ENCODE results near the gene VIT.

Gene VIT

GRCh38 chr2:36773947-36774346, 77.4 kb downstream of the VIT start:
- no peak for DNase-seq

GRCh38 chr2:36775261-36775660, 78.8 kb downstream of the VIT start:
- DNase-seq: no peak

GRCh38 chr2:36775806-36776205, 79.3 kb downstream of the VIT start:
- DNase-seq: no peak

- DNase-seq: no peak
Measured at GRCh38 chr2:36777272-36777671, 80.8 kb downstream of the VIT start.

GRCh38 chr2:36777788-36778187, 81.3 kb downstream of the VIT start:
- DNase-seq: no peak

- no peak for DNase-seq
Measured at GRCh38 chr2:36779462-36779861, 83.0 kb downstream of the VIT start.

GRCh38 chr2:36780231-36780839, 83.8 kb downstream of the VIT start:
- DNase-seq: peak; percentile 40

- no peak for DNase-seq
Measured at GRCh38 chr2:36781907-36782720, 85.6 kb downstream of the VIT start.

- no peak for DNase-seq
Measured at GRCh38 chr2:36783246-36783645, 86.7 kb downstream of the VIT start.

GRCh38 chr2:36785179-36785795, 88.8 kb downstream of the VIT start:
- DNase-seq: peak; percentile 63

GRCh38 chr2:36789181-36789804, 92.8 kb downstream of the VIT start:
- DNase-seq: no peak

- DNase-seq: no peak
Measured at GRCh38 chr2:36792951-36793350, 96.4 kb downstream of the VIT start.

- DNase-seq: no peak
Measured at GRCh38 chr2:36797324-36798070, 101.0 kb downstream of the VIT start.

GRCh38 chr2:36798724-36799123, 102.2 kb downstream of the VIT start:
- no peak for DNase-seq

GRCh38 chr2:36800381-36800780, 103.9 kb downstream of the VIT start:
- no peak for DNase-seq

GRCh38 chr2:36801088-36801487, 104.6 kb downstream of the VIT start:
- no peak for DNase-seq

- DNase-seq: no peak
Measured at GRCh38 chr2:36802952-36803351, 106.4 kb downstream of the VIT start.

- no peak for DNase-seq
Measured at GRCh38 chr2:36805635-36806224, 109.2 kb downstream of the VIT start.

GRCh38 chr2:36807223-36807886, 110.8 kb downstream of the VIT start:
- DNase-seq: no peak

GRCh38 chr2:36808386-36809068, 112.0 kb downstream of the VIT start:
- DNase-seq: no peak

- no peak for DNase-seq
Measured at GRCh38 chr2:36809069-36809445, 112.5 kb downstream of the VIT start.

All from RPMI8226 (cell line).